ENCODE results near the gene MEF2B. TPM values are rescaled to one million over a fixed set of nuclear protein-coding genes. Genes with fewer than 3 reads are reported as not detected.
"Not testable (repeated sequence)": the region's sequence is repeated elsewhere in the genome, so short reads cannot be mapped to it uniquely, and the experiment has no call there.

The MEF2B gene
- polyA plus RNA-seq, 1 donor from 2014 or later: 0.22 TPM

GRCh38 chr19:19138109-19138981 is 31.7 kb downstream of the MEF2B start, which contains the start of gene TMEM161A:
Gene TMEM161A, minus strand, starts transcription at chr19:19138478. Its CDS starts 50 bp downstream, at chr19:19138428.
- Histone ChIP-seq H2AFZ (ENCODE audit: low read depth, low read length) (peak within 1 kb of the TSS; percentile 51), H4K20me1 (ENCODE audit: insufficient read depth) (no peaks in the 10 kb centered on the region), H3K4me3 (ENCODE audit: low read length) (peak within 1 kb of the TSS; percentile 80), H3K36me3 (ENCODE audit: insufficient read depth, low read length) (no peaks in the 10 kb centered on the region), H3K9me2 (ENCODE audit: insufficient read depth, low read length) (no peaks in the 10 kb centered on the region), H3K9ac (ENCODE audit: low read length) (peak within 1 kb of the TSS; percentile 70), H3K4me2 (ENCODE audit: low read length) (peak within 1 kb of the TSS; percentile 99), H3K27me3 (ENCODE audit: insufficient read depth, low read depth, low read length) (peaks cover 2% of the 10 kb centered on the region), H3K27ac (ENCODE audit: low read length) (no peak within 1 kb of the TSS), H3K79me2 (replicated peaks; ENCODE audit: insufficient read depth, low read length) (no peaks in the 10 kb centered on the region), H3F3A (ENCODE audit: insufficient read depth, low read length, poor library complexity, severe bottlenecking) (no peaks in the 10 kb centered on the region), H3K9me3 (ENCODE audit: low read length) (no peaks in the 10 kb centered on the region)
- TF ChIP-seq REST (IDR thresholded peaks at IDR 0.05; ENCODE audit: borderline replicate concordance) (no peak), POLR2AphosphoS5 (IDR thresholded peaks at IDR 0.05) (peak; percentile 77), RAD21 (conservative IDR thresholded peaks at IDR 0.05) (no peak), MXI1 (conservative IDR thresholded peaks at IDR 0.05; ENCODE audit: poor library complexity, severe bottlenecking) (peak; percentile 87), SMC3 (conservative IDR thresholded peaks at IDR 0.05; ENCODE audit: poor library complexity) (peak; percentile 15)

- Histone ChIP-seq H3K9me2 (ENCODE audit: insufficient read depth, low read length) (no peaks in the 10 kb centered on the region), H3K27ac (ENCODE audit: low read length) (no peak overlapping the region), H2AFZ (ENCODE audit: low read depth, low read length) (peak overlapping the region; percentile 51), H3K79me2 (replicated peaks; ENCODE audit: insufficient read depth, low read length) (no peaks in the 10 kb centered on the region), H3F3A (ENCODE audit: insufficient read depth, low read length, poor library complexity, severe bottlenecking) (no peaks in the 10 kb centered on the region), H3K4me3 (ENCODE audit: low read length) (peak overlapping the region; percentile 80), H3K4me2 (ENCODE audit: low read length) (peak overlapping the region; percentile 99), H4K20me1 (ENCODE audit: insufficient read depth) (no peaks in the 10 kb centered on the region), H3K27me3 (ENCODE audit: insufficient read depth, low read depth, low read length) (peaks cover 2% of the 10 kb centered on the region), H3K36me3 (ENCODE audit: insufficient read depth, low read length) (no peaks in the 10 kb centered on the region), H3K9me3 (ENCODE audit: low read length) (no peaks in the 10 kb centered on the region), H3K9ac (ENCODE audit: low read length) (peak overlapping the region; percentile 70)
- TF ChIP-seq SMC3 (conservative IDR thresholded peaks at IDR 0.05; ENCODE audit: poor library complexity): no peak
- no peak for TF ChIP-seq REST (IDR thresholded peaks at IDR 0.05; ENCODE audit: borderline replicate concordance)
- no peak for TF ChIP-seq POLR2AphosphoS5 (IDR thresholded peaks at IDR 0.05)
- no peak for TF ChIP-seq TAF1 (IDR thresholded peaks at IDR 0.05; ENCODE audit: low read depth)
- TF ChIP-seq EP300 (conservative IDR thresholded peaks at IDR 0.05; ENCODE audit: poor library complexity, severe bottlenecking): no peak
- TF ChIP-seq RAD21 (conservative IDR thresholded peaks at IDR 0.05): no peak
- TF ChIP-seq MXI1 (conservative IDR thresholded peaks at IDR 0.05; ENCODE audit: poor library complexity, severe bottlenecking): no peak
- TF ChIP-seq EZH2 (IDR thresholded peaks at IDR 0.05; ENCODE audit: borderline replicate concordance, insufficient read depth, low read length, poor library complexity, severe bottlenecking): no peak
- TF ChIP-seq CTCF (IDR thresholded peaks at IDR 0.05; ENCODE audit: poor library complexity, severe bottlenecking): no peak
Observed at GRCh38 chr19:19137556-19138108, 32.4 kb downstream of the MEF2B start.

- H3K4me3 ChIP-seq (ENCODE audit: low read length); H3K4me2 ChIP-seq (ENCODE audit: low read length); H3K36me3 ChIP-seq (ENCODE audit: insufficient read depth, low read length); H3F3A ChIP-seq (ENCODE audit: insufficient read depth, low read length, poor library complexity, severe bottlenecking); H3K9me2 ChIP-seq (ENCODE audit: insufficient read depth, low read length); H2AFZ ChIP-seq (ENCODE audit: low read depth, low read length); H4K20me1 ChIP-seq (ENCODE audit: insufficient read depth); H3K27ac ChIP-seq (ENCODE audit: low read length); H3K27me3 ChIP-seq (ENCODE audit: insufficient read depth, low read depth, low read length); H3K9ac ChIP-seq (ENCODE audit: low read length); H3K79me2 ChIP-seq (replicated peaks; ENCODE audit: insufficient read depth, low read length); H3K9me3 ChIP-seq (ENCODE audit: low read length): not testable (repeated sequence)
Observed at GRCh38 chr19:19135713-19136112, 34.4 kb downstream of the MEF2B start.
